T-helper 1 cell treated with Interleukin-12 subunit alpha and Interleukin-12 subunit beta and Interleukin-4 antibody, amounts not matched to agents 30 μg/mL and 1 μg/mL, for 36 hours (primary cell): ENCODE results near the gene ZNF396.

ENCODE experiments used
- H3K27ac Mint-ChIP-seq: one replicate; pipeline ENCODE4 v1.8.0; 2021; ENCODE audit warnings: mild to moderate bottlenecking, mixed read lengths
- H3K27me3 Mint-ChIP-seq: one replicate; pipeline ENCODE4 v1.8.0; 2021; ENCODE audit warnings: low read depth, mixed read lengths
- H3K36me3 Mint-ChIP-seq: one replicate; pipeline ENCODE4 v1.8.0; 2021; ENCODE audit warnings: low read depth, mixed read lengths
- H3K4me1 Mint-ChIP-seq: one replicate; pipeline ENCODE4 v1.8.0; 2021; ENCODE audit warnings: low read depth, mixed read lengths
- H3K4me3 Mint-ChIP-seq: one replicate; pipeline ENCODE4 v1.8.0; 2021; ENCODE audit warnings: mild to moderate bottlenecking, moderate library complexity, mixed read lengths
- H3K9me3 Mint-ChIP-seq: one replicate; pipeline ENCODE4 v1.8.0; 2021; ENCODE audit warnings: mixed read lengths

The ZNF396 gene

DNA sequence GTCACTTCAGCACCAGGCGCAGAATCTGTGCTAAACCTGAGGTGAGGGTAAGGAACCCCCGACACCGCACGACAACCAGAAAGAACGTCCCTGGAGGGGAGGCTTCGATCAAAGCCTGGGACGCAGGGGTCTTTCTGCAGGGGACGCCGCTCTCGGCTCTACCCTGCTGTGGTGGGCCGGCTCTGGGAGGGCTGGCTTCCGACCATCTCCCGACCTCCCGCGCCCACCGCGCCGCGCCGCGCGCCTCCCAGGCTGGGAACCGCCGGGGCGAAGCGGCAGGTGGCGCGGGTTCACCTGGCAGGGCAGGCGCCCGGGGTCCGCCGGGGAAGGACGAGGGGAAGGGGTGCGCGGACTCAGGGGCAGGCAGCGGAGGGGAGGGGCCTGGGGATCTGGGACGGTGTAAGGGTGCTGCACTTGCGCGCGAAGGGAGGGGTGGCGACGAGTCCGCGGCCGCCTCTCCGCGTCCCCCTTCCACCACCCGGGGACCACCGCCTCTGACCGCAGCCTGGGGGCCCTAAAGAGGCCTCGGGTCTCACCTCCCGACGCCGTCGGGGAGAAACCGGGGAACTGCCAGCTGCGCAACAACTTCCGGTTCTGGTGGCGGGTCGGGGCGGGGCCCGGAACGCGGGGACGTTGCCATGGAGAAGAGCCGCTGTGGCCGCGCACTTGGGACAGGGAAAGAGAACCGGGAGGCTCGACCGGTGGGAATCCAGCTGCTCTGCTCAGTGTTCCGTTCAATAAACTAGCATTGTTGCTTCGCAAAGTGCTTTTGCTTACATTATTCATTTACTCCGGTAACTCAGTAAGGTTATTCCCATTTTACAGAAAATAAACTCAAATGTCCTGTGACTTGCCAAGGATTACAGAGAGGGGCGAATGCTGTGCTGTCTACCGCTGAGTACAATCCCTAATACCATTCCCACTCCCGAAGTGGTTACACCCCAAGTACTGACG is at the start of gene ZNF396:
ZNF396 (minus strand) TSS at position 596 of the 954 bp plus-strand sequence. CDS start 3,045 bp downstream, outside the sequence.
- H3K36me3 Mint-ChIP-seq = no peaks in the 10 kb centered on the region
- H3K4me1 Mint-ChIP-seq = peaks cover 8% of the 10 kb centered on the region
- peaks cover 20% of the 10 kb centered on the region for H3K27me3 Mint-ChIP-seq
- H3K9me3 Mint-ChIP-seq = no peaks in the 10 kb centered on the region
- H3K27ac Mint-ChIP-seq = peak within 1 kb of the TSS; percentile 32
- peak within 1 kb of the TSS; percentile 75 for H3K4me3 Mint-ChIP-seq

DNA sequence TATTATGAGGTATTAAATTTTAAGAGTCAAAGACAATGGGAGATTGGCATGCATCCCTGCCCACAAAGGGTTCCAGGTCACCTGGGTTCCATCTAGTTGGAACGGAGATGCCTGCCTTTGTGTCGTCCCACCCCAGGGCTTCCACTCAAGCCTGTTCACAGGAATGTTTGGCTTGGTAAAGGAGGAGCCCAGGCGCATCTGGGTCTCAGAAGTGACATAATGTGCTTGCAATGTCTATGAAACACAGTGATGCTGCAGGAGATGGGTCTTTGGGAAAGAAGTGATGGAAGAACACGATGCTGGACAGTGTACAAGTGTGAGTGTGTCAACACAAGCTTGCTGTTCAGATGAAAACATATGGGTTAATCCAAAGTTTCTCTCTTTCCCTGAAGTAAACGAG is 49.6 kb upstream of the ZNF396 start:
- H3K4me3 Mint-ChIP-seq = no peak overlapping the region
- H3K4me1 Mint-ChIP-seq = no peaks in the 10 kb centered on the region
- no peaks in the 10 kb centered on the region for H3K27me3 Mint-ChIP-seq
- no peaks in the 10 kb centered on the region for H3K36me3 Mint-ChIP-seq
- no peak overlapping the region for H3K27ac Mint-ChIP-seq
- no peaks in the 10 kb centered on the region for H3K9me3 Mint-ChIP-seq

DNA sequence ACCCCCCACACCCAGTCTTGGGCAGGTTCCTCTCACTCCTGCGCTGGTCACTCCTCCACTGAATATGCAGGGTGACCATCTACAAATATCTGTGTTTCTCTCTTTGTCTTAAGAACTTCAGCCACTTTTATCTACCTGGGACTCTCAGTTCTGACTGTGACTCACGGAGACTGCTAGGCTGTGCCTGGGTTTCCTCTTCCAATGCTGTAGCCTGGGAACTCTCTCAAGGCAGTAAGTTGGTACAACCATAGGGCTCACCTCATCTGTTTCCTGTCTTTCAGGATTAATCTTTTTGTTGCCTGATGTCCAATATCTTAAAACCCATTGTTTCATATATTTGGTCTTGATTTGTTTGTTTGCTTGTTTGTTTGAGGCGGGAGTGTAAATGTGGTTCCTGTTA is 47.2 kb upstream of the ZNF396 start:
- Mint-ChIP-seq H3K4me1 (no peaks in the 10 kb centered on the region), H3K9me3 (no peaks in the 10 kb centered on the region), H3K27me3 (no peaks in the 10 kb centered on the region), H3K36me3 (no peaks in the 10 kb centered on the region), H3K27ac (no peak overlapping the region), H3K4me3 (no peak overlapping the region)

DNA sequence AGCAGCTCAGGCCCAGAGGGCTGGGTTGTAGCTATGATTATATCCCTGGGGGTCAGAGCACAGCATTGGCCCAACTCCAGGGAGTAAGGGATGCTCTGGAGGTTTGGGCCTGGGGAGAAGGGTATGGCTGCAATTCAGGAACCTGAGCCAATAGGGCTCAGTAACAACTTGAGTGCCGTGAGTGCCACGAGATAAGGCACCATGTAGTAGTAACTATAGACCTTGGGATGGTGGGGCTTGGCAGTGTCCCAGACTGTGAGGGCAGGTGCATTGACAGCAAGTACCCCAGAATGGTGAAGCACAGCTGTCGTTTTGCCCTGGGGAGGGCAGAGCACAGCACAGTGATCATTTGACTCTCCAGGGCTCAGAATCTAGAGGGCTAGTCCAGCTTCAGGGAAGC is 45.1 kb upstream of the ZNF396 start:
- Mint-ChIP-seq H3K27me3 (no peaks in the 10 kb centered on the region), H3K4me3 (no peak overlapping the region), H3K9me3 (peaks cover 8% of the 10 kb centered on the region), H3K36me3 (peaks cover under 1% of the 10 kb centered on the region), H3K27ac (no peak overlapping the region), H3K4me1 (no peaks in the 10 kb centered on the region)

DNA sequence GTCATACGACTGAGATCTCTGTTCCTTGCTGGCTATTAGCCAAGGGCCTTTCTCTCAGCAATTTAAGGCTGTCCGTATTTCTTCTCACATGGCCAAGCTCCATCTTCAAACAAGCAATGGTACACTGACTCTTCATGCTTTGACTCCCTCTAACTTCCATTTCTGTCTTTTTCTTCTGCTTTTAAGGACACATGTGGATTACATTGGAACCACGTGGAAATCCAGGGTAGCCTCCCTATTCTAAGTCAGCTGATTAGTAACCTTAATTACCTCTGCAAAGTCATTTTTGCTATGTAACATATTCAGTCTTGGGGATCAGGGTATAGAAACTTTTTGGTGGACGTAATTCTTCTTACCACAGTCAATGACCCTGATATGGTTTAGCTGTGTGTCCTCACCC is 41.5 kb upstream of the ZNF396 start:
- Mint-ChIP-seq H3K4me3 (no peak overlapping the region), H3K27me3 (no peaks in the 10 kb centered on the region), H3K36me3 (peaks cover 3% of the 10 kb centered on the region), H3K27ac (no peak overlapping the region), H3K9me3 (peaks cover 11% of the 10 kb centered on the region), H3K4me1 (peaks cover 11% of the 10 kb centered on the region)

DNA sequence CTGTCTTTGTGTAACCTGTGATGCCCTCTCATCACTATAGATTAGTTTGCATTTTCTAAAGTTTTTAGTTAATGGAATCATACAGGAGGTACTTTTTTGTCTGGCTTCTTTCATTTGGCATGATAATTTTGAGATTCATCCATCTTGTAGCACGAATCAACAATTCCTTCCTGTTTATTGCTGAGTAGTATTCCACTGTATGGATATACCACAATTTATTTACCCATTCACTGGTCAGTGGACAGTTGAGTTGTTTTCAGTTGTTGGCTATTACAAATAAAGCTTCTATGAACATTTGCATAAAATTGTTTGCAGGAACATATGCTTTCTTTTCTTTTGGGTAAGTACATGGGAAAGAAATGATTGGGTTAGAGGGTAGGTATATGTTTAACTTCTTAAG is 40.1 kb upstream of the ZNF396 start:
- Mint-ChIP-seq H3K4me1 (peaks cover 17% of the 10 kb centered on the region), H3K36me3 (peaks cover 3% of the 10 kb centered on the region), H3K9me3 (peaks cover 11% of the 10 kb centered on the region), H3K4me3 (no peak overlapping the region), H3K27ac (no peak overlapping the region), H3K27me3 (no peaks in the 10 kb centered on the region)

DNA sequence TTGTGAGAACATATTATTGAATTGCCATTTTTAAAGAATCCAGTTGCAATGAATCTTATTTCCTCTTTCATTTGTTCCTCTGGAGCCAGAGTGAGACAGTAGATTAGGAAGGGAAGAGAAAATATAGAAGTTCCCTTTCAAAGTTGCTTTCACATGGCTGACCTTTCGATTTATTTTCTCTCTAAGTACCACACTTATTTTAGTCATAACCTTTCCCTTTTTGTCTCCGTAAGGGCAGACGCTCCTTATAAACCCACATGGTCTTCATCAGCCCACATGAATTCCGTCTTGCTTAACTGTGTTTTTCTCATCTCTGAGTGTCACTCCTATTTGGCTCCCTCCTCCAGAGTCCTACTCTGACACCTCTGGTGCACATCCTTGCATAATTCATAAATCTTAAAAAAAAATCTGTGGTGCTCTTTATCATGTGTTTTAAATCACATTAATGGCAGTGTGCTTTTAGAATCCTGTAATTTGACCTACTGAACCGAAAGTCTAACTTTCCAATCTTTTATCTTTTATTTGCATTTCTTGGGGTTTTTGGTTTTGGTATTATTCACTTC is 38.5 kb upstream of the ZNF396 start:
- H3K4me1 Mint-ChIP-seq = peaks cover 18% of the 10 kb centered on the region
- peaks cover 11% of the 10 kb centered on the region for H3K9me3 Mint-ChIP-seq
- peak overlapping the region; percentile 12 for H3K4me3 Mint-ChIP-seq
- no peak overlapping the region for H3K27ac Mint-ChIP-seq
- peaks cover 3% of the 10 kb centered on the region for H3K36me3 Mint-ChIP-seq
- no peaks in the 10 kb centered on the region for H3K27me3 Mint-ChIP-seq

DNA sequence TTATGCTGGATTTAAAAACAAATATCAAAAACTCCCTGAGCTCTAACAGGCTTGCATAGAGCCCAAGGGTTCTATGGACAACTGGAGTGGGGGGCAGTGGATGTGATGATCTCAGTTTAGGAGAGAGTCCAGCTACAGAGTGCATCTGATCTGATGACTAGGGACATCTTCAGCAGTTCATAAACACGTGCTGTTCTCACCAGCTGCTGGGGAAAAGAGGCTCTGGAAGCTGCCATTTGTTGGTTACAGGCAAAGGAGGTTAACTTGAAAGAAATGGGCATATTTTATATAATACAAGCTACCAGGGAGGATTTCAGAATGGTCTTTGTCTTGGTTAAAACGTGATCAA is 36.0 kb upstream of the ZNF396 start:
- peaks cover 11% of the 10 kb centered on the region for H3K9me3 Mint-ChIP-seq
- H3K27ac Mint-ChIP-seq = no peak overlapping the region
- H3K4me1 Mint-ChIP-seq = peaks cover 25% of the 10 kb centered on the region
- H3K4me3 Mint-ChIP-seq = no peak overlapping the region
- H3K36me3 Mint-ChIP-seq = peaks cover 3% of the 10 kb centered on the region
- H3K27me3 Mint-ChIP-seq = no peaks in the 10 kb centered on the region

DNA sequence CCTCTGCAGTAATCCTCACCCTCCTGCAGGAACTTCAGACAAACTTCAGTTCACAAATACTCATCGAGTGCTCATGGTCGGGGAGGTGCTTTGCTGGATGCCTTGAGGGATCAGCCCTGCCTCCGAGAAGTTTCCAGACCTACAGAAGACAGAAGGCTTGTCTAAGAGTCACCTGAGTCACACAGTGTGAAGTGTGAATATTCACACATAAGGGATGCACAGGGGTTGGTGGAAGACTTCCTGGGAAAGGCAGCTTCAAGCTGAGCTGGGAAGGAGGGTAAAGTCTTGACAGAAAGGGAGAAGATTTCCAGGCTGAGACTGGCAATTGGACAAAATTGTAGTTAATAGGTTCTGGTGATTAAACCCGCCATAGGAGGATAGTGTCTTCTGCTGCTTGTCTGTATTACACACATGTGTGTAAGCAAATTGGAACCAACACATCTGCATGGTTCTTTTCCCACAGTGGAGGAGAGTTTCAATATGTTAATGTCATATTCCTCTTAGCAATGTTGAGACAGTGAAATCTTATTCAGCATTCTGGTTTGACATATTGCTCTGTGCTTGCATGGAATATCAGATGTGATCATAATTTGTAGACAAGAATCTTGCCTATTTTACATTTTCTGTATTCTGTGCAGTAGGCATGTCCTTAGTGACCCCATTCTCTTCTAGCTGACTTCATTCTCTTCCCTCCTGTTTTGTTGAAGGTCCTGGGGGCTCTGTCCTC is 34.7 kb upstream of the ZNF396 start:
- Mint-ChIP-seq H3K36me3 (no peaks in the 10 kb centered on the region), H3K27ac (no peak overlapping the region)

DNA sequence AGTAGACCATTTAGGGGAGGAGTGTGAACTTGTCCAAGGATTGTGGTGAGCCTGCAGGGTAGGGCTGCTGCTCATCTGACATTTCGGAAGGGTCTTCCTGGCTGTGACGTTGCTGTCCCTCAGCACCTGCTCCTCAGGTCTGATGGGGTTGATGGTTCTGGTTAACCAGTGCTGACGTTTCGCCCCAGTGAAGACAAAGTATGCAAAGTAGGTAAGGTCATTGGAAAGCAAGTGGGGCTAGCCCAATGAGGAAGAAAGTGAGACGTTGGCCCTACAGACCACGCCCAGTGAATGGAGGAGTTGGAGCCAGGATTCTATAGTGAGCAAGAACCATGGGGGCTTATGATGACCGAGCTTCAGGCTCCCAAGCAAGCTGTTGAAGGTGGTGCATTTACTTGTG is 33.4 kb upstream of the ZNF396 start:
- no peaks in the 10 kb centered on the region for H3K9me3 Mint-ChIP-seq
- H3K4me3 Mint-ChIP-seq = no peak overlapping the region
- no peak overlapping the region for H3K27ac Mint-ChIP-seq
- H3K36me3 Mint-ChIP-seq = no peaks in the 10 kb centered on the region
- H3K27me3 Mint-ChIP-seq = no peaks in the 10 kb centered on the region
- H3K4me1 Mint-ChIP-seq = peaks cover 20% of the 10 kb centered on the region

More for the DNA sequence above, 34.7 kb upstream of the ZNF396 start:
- no peaks in the 10 kb centered on the region for H3K9me3 Mint-ChIP-seq
- H3K27me3 Mint-ChIP-seq = no peaks in the 10 kb centered on the region
- H3K4me1 Mint-ChIP-seq = peaks cover 25% of the 10 kb centered on the region
- H3K4me3 Mint-ChIP-seq = no peak overlapping the region

DNA sequence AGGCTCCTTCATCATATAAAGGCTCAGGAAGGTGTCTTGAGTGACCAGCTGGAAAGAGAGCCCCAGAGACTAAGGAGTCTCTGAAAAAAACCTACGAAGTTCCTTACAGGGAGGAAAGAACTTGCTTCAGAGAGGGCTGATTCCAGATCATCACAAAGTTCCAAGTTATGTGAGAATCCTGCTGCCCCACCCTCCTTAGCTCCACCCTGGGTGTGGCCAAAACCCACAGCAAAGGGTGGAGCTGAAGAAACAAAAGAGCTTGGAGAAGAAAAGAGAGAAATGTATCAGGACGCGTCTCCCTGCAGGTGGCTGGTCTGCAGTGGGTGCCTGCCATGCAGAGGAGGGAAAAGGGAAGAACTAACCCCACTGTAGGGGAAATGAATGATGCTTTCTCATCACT is 32.8 kb upstream of the ZNF396 start:
- Mint-ChIP-seq H3K9me3 (no peaks in the 10 kb centered on the region), H3K4me3 (no peak overlapping the region), H3K36me3 (no peaks in the 10 kb centered on the region), H3K4me1 (peaks cover 14% of the 10 kb centered on the region), H3K27me3 (peaks cover 4% of the 10 kb centered on the region), H3K27ac (no peak overlapping the region)

DNA sequence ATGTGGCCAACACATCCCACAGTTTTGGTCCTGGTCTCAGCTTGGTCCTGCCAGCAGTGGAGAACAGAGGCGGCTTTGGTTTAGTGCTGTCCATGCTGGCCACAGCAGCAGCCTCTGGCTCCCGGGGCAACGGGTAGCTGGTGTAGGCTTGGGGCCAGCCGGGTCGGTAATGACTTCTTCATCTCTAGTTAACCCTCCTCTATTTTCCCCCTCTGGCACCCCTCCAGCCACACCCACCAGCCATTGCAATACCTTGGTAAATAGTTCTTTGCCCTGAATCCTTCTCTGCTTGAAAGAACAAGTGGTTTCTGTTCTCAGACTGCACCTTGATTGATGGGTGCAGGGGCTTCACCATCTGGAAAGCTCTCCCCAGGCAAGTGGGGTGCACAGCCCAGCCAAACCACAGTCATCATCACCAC is 31.7 kb upstream of the ZNF396 start:
- Mint-ChIP-seq H3K36me3 (no peaks in the 10 kb centered on the region), H3K27ac (no peak overlapping the region), H3K9me3 (no peaks in the 10 kb centered on the region), H3K4me1 (peaks cover 14% of the 10 kb centered on the region), H3K27me3 (peaks cover 4% of the 10 kb centered on the region), H3K4me3 (no peak overlapping the region)

DNA sequence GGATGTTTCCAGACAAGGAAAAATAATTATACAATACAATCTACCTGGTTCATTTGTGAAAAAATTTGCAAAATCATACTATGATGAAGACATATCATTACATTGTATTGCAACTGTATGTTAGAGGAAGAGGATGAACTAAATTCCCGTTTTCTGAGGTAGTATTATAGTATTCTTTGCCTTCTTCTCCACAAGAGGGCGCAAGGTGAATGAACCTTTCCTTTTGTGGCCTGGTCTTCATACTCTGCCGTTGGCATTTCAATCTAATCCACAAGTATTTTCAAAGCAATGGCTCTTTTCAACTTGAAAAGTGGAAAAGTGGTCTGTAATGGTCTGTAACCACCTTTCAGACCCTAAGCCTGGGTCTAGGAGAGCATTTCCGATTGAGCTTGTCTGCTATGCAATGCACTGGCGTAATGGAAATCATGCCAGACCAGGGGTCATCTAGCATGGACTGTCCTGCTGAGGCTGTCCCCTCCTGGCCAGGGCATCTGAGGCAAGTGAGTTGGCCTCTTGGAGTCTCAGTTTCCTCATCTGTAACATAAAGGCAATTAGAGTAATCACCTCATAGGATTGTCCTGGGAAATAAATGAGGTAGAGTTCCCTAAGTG is 30.8 kb upstream of the ZNF396 start:
- Mint-ChIP-seq H3K9me3 (no peaks in the 10 kb centered on the region), H3K4me3 (no peak overlapping the region), H3K27ac (no peak overlapping the region), H3K27me3 (peaks cover 4% of the 10 kb centered on the region), H3K4me1 (peaks cover 14% of the 10 kb centered on the region), H3K36me3 (no peaks in the 10 kb centered on the region)

DNA sequence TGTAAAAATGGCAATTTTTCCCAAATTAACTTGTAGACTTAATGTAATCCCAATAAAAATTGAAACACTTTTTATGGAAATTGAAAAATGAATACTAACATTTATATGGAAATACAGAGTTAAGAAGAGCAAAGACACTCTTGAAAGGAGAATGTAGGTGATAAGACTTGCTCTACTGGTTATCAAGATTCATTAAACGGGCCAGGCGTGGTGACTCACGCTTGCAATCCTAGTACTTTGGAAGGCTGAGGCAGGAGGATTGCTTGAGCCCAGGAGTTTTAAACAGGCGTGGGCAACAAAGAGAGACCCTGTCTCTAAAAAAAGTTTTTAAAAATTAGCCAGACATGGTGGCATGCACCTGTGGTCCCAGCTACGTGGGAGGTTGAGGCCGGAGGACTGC is 29.5 kb upstream of the ZNF396 start:
- H3K36me3 Mint-ChIP-seq = no peaks in the 10 kb centered on the region
- H3K27me3 Mint-ChIP-seq = peaks cover 8% of the 10 kb centered on the region
- no peak overlapping the region for H3K4me3 Mint-ChIP-seq
- H3K9me3 Mint-ChIP-seq = no peaks in the 10 kb centered on the region
- peaks cover 7% of the 10 kb centered on the region for H3K4me1 Mint-ChIP-seq
- H3K27ac Mint-ChIP-seq = no peak overlapping the region
